Parathyroid adenoma (tissue), 2 donors: ENCODE data around the gene MAN1A1.

ENCODE experiments used
- H2AFZ ChIP-seq: fragments of 300-600 bp; sonication (generic); one replicate; pipeline ENCODE4 v1.7.0; 2017; ENCODE audit warnings: antibody characterized with exemption, mild to moderate bottlenecking
- H3K27ac ChIP-seq: fragments of 300-600 bp; sonication (generic); one replicate; pipeline ENCODE4 v1.7.0; 2017
- H3K27me3 ChIP-seq: fragments of 300-600 bp; sonication (generic); one replicate; pipeline ENCODE4 v1.7.0; 2017; ENCODE audit warnings: low read length; ENCODE audit not compliant: control insufficient read depth, insufficient read depth
- H3K36me3 ChIP-seq: fragments of 300-600 bp; sonication (generic); one replicate; pipeline ENCODE4 v1.7.0; 2017; ENCODE audit warnings: low read length; ENCODE audit not compliant: control insufficient read depth, insufficient read depth
- H3K4me1 ChIP-seq: fragments of 300-600 bp; sonication (generic); one replicate; pipeline ENCODE4 v1.7.0; 2017; ENCODE audit warnings: control low read depth
- H3K4me2 ChIP-seq: fragments of 300-600 bp; sonication (generic); one replicate; pipeline ENCODE4 v1.7.0; 2017; ENCODE audit warnings: low read length
- H3K4me3 ChIP-seq: fragments of 300-600 bp; sonication (generic); one replicate; pipeline ENCODE4 v1.7.0; 2017; ENCODE audit warnings: low read depth, low read length
- H3K79me2 ChIP-seq: fragments of 300-600 bp; sonication (generic); one replicate; pipeline ENCODE4 v1.7.0; 2017; ENCODE audit warnings: control low read depth
- H3K9ac ChIP-seq: fragments of 300-600 bp; sonication (generic); one replicate; pipeline ENCODE4 v1.7.0; 2017; ENCODE audit warnings: mild to moderate bottlenecking
- H3K9me3 ChIP-seq: fragments of 300-600 bp; sonication (generic); one replicate; pipeline ENCODE4 v1.7.0; 2017; ENCODE audit warnings: low read length; ENCODE audit not compliant: control insufficient read depth
- CTCF ChIP-seq: fragments of 300-600 bp; sonication (generic); IDR thresholded peaks from one replicate; pipeline ENCODE4 v1.7.0; 2017; ENCODE audit warnings: antibody characterized with exemption, mild to moderate bottlenecking
- donor health status: primary hyperparathyroidism.

MAN1A1 gene

DNA sequence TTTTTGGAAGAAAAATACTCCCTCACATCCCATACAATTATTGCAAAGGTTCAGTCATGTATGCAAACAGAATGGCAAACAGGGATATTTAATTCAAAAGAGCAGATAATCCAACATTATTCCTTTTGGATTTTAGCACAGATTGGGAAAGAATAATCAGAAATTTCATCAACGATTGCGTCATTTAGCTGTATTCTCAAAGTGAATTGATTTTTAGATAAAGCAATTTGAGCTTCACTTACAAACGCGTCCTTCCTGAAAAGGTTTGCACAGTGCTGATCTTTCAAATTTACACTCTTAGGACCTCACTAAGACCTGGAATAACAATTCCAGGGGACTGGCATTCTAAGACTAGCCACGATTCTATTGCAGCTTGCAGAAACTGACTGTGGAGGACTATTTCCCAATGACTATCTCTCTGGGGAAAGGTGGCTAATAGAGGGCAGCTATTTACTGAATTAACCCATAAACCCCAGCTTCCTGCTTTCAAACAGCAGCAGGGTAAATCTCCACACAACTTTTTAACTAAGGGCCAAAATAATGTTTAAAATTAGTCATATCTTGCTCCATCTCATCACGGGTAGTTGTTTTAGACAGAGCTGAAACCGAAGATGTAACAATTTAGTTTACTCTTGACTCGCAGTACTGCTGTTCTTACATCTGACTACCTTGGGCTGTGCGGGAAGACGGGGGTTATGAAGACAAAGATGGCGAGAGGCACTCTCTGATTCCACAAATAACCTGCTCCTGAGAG lies 139.9 kb downstream of the MAN1A1 start:
- H3K4me3 ChIP-seq, result no peak overlapping the region
- H3K4me2 ChIP-seq, result peak overlapping the region; percentile 40
- TF ChIP-seq CTCF, result no peak

GRCh38 chr6:119207971-119208725 lies 141.4 kb downstream of the MAN1A1 start:
- no peaks in the 10 kb centered on the region for H3K9me3 ChIP-seq
- no peak overlapping the region for H2AFZ ChIP-seq
- H3K4me3 ChIP-seq, result no peak overlapping the region
- H3K27ac ChIP-seq, result no peak overlapping the region
- H3K79me2 ChIP-seq, result no peaks in the 10 kb centered on the region
- no peak overlapping the region for H3K4me2 ChIP-seq
- no peak overlapping the region for H3K9ac ChIP-seq
- no peaks in the 10 kb centered on the region for H3K36me3 ChIP-seq
- peaks cover 23% of the 10 kb centered on the region for H3K4me1 ChIP-seq
- H3K27me3 ChIP-seq, result no peaks in the 10 kb centered on the region
- no peak for TF ChIP-seq CTCF

More for the DNA sequence above, 139.9 kb downstream of the MAN1A1 start:
- peak overlapping the region; percentile 63 for H2AFZ ChIP-seq
- H3K79me2 ChIP-seq, result no peaks in the 10 kb centered on the region
- H3K27me3 ChIP-seq, result no peaks in the 10 kb centered on the region
- no peak overlapping the region for H3K27ac ChIP-seq
- H3K9me3 ChIP-seq, result no peaks in the 10 kb centered on the region
- no peaks in the 10 kb centered on the region for H3K36me3 ChIP-seq
- H3K9ac ChIP-seq, result no peak overlapping the region
- peaks cover 13% of the 10 kb centered on the region for H3K4me1 ChIP-seq

- H3K4me3 ChIP-seq, result no peak overlapping the region
- no peak overlapping the region for H2AFZ ChIP-seq
- no peaks in the 10 kb centered on the region for H3K27me3 ChIP-seq
- H3K27ac ChIP-seq, result no peak overlapping the region
- no peak overlapping the region for H3K9ac ChIP-seq
- no peaks in the 10 kb centered on the region for H3K36me3 ChIP-seq
- H3K79me2 ChIP-seq, result no peaks in the 10 kb centered on the region
- peaks cover 23% of the 10 kb centered on the region for H3K4me1 ChIP-seq
- no peak overlapping the region for H3K4me2 ChIP-seq
- no peaks in the 10 kb centered on the region for H3K9me3 ChIP-seq
- no peak for TF ChIP-seq CTCF
Observed at GRCh38 chr6:119207327-119207726, 142.2 kb downstream of the MAN1A1 start.

GRCh38 chr6:119205911-119206618 lies 143.5 kb downstream of the MAN1A1 start:
- Histone ChIP-seq H3K27ac (no peak overlapping the region), H3K4me2 (no peak overlapping the region), H3K36me3 (no peaks in the 10 kb centered on the region), H3K9ac (no peak overlapping the region), H3K27me3 (no peaks in the 10 kb centered on the region), H2AFZ (peak overlapping the region; percentile 23), H3K79me2 (no peaks in the 10 kb centered on the region), H3K9me3 (no peaks in the 10 kb centered on the region), H3K4me3 (no peak overlapping the region), H3K4me1 (peaks cover 23% of the 10 kb centered on the region)
- TF ChIP-seq CTCF, result no peak
